Measurements from ENCODE around the gene KLHL12.
"Not testable (repeated sequence)": the region's sequence is repeated elsewhere in the genome, so short reads cannot be mapped to it uniquely, and the experiment has no call there.

Gene KLHL12

DNA sequence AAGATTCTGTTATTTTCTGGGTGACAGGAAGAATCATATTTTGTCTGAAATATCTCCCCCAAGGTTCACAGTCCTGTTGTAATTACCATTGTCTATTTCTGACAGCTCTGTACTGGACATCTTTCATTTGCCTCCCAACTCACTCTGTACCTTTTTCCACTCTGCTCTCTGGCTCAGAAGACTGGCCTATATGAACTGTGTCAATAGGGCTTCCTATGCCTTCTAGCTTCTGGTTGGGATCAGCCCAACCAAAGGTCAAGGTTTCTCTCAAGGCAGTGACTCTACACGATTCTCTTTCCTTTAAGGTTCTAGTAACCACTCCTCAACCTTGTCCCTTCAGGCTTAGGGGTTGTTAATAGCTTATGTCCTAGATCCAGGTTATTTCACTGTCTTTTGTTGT, 17.5 kb downstream of the KLHL12 start:
- TF ChIP-seq, protein P1, sequence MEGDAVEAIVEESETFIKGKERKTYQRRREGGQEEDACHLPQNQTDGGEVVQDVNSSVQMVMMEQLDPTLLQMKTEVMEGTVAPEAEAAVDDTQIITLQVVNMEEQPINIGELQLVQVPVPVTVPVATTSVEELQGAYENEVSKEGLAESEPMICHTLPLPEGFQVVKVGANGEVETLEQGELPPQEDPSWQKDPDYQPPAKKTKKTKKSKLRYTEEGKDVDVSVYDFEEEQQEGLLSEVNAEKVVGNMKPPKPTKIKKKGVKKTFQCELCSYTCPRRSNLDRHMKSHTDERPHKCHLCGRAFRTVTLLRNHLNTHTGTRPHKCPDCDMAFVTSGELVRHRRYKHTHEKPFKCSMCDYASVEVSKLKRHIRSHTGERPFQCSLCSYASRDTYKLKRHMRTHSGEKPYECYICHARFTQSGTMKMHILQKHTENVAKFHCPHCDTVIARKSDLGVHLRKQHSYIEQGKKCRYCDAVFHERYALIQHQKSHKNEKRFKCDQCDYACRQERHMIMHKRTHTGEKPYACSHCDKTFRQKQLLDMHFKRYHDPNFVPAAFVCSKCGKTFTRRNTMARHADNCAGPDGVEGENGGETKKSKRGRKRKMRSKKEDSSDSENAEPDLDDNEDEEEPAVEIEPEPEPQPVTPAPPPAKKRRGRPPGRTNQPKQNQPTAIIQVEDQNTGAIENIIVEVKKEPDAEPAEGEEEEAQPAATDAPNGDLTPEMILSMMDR (IDR thresholded peaks at IDR 0.05; ENCODE audit: borderline replicate concordance, insufficient read depth, low read depth, low read length), result no peak
- H3K4me3 ChIP-seq (ENCODE audit: low read depth, low read length), result no peak overlapping the region

DNA sequence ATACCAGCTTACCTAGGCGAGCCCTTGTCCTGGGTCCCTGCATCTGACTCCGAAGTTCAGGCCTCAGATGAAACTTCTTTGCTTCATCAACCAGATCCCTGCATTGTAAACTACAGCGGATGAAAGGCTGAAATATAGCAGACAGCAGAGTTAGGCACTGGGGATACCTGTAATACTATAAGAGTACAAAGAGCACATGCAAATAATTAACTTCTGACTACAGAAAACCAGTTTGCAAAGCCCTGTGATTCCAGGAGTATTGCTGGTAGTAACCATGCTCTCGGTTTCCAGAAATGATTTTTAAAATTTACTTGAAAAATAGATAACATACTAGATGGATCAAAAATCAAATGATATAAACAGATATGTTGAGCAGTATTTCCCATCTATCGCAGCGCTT, 18.0 kb downstream of the KLHL12 start:
- TF ChIP-seq, protein P1 (IDR thresholded peaks at IDR 0.05; ENCODE audit: borderline replicate concordance, insufficient read depth, low read depth, low read length), result no peak
- no peak overlapping the region for H3K4me3 ChIP-seq (ENCODE audit: low read depth, low read length)

DNA sequence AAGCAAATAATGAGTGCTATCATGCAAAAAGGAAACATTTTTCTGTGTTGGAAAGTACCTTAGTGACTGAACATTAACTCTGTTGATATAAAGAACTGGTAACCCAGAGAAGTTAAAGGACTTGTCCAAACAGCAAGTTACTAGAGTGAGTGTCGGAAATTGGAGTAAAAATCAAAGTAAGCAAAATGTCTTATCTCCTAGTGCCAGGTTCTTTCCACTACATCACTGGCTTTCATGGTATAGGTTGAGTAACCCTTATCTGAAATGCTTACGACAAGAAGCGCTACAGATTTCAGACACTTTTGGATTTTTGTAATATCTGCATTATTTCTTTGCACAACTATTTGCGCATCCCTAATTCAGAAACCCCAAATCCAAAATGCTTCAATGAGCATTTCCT, 21.7 kb downstream of the KLHL12 start:
- TF ChIP-seq, protein P1 (IDR thresholded peaks at IDR 0.05; ENCODE audit: borderline replicate concordance, insufficient read depth, low read depth, low read length), result no peak
- no peak overlapping the region for H3K4me3 ChIP-seq (ENCODE audit: low read depth, low read length)

DNA sequence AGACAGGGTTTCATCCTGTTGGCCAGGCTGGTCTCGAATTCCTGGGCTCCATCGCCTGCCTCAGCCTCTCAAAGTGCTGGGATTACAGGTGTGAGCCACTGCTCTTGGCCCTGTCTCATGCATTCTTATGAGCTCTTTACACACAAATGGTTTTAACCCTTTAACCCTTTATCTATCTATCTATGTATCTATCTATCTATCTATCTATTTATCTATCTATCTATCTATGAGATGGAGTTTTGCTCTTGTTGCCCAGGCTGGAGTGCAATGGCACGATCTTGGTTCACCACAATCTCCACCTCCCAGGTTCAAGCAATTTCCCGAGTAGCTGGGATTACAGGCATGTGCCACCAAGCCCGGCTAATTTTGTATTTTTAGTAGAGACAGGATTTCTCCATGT, 23.2 kb downstream of the KLHL12 start:
- not testable (repeated sequence) for H3K4me3 ChIP-seq (ENCODE audit: low read depth, low read length)

DNA sequence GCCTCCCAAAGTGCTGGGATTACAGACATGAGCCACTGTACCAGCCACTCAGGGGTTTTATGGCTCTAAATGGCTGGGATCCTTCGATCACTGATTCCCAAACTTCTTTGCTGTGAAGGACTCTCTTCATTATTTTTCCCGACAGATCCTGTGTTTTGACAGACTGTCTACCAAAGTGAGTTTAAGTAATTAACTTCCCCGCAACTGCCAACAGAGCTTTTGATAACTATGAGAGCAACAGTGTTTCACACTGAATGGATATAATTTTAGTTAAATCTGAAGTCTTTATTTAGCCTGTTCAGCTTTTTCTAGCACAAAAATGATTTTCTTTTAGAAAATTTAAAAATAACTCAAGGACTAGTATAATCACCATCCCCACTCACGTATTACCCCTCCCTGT, 25.5 kb downstream of the KLHL12 start:
- TF ChIP-seq, protein P1 (IDR thresholded peaks at IDR 0.05; ENCODE audit: borderline replicate concordance, insufficient read depth, low read depth, low read length), result no peak
- H3K4me3 ChIP-seq (ENCODE audit: low read depth, low read length), result no peak overlapping the region

DNA sequence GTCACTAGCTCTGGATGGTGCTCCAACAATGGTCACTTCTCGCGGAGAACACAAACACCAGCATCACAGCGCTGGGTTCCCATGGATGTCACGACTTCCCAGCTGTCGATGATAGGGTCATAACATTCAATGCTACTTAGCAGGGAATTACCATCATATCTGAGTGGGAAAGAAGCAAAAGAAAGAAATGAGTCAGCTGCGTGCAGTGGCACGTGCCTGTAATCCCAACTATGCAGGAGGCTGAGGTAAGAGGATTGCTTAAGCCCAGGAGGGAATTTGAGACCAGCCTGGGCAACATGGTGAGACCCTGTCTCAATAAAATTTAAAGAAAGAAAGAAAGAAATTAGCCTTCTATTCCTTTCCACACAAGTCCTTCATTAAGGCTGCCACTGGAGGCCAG, 34.5 kb downstream of the KLHL12 start:
- TF ChIP-seq, protein P1 (IDR thresholded peaks at IDR 0.05; ENCODE audit: borderline replicate concordance, insufficient read depth, low read depth, low read length), result no peak

DNA sequence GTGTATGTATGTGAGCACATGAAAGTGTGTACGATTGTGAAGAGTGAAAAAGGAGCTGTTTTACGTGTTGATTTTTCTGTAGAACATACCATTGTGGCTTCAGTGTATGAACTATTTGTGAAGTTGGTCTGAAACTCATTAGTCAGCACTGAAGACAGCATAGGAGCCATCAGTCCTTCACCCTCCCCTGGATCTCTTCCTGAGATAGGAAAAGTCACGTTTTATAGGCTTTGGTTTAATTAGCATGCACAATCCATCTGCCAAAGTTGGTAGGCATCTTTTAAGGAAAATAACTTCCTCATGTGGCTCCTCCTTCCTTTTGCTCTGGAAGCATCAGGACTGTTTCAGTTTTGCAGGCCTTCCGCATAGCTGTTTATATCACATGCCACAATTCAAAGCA, 36.6 kb downstream of the KLHL12 start:
- TF ChIP-seq, protein P1 (IDR thresholded peaks at IDR 0.05; ENCODE audit: borderline replicate concordance, insufficient read depth, low read depth, low read length), result no peak
- H3K4me3 ChIP-seq (ENCODE audit: low read depth, low read length), result no peak overlapping the region

More for the DNA sequence above, 34.5 kb downstream of the KLHL12 start:
- H3K4me3 ChIP-seq (ENCODE audit: low read depth, low read length), result no peak overlapping the region
